ENCODE results near the gene TMEM181. TPM values are rescaled to one million over a fixed set of nuclear protein-coding genes. Genes with fewer than 3 reads are reported as not detected.

Gene TMEM181
- total and polyA plus RNA-seq, 2 donors (not counting 1 experiment from before 2014, with no cell fraction given): 35.6 to 36.0 TPM

DNA sequence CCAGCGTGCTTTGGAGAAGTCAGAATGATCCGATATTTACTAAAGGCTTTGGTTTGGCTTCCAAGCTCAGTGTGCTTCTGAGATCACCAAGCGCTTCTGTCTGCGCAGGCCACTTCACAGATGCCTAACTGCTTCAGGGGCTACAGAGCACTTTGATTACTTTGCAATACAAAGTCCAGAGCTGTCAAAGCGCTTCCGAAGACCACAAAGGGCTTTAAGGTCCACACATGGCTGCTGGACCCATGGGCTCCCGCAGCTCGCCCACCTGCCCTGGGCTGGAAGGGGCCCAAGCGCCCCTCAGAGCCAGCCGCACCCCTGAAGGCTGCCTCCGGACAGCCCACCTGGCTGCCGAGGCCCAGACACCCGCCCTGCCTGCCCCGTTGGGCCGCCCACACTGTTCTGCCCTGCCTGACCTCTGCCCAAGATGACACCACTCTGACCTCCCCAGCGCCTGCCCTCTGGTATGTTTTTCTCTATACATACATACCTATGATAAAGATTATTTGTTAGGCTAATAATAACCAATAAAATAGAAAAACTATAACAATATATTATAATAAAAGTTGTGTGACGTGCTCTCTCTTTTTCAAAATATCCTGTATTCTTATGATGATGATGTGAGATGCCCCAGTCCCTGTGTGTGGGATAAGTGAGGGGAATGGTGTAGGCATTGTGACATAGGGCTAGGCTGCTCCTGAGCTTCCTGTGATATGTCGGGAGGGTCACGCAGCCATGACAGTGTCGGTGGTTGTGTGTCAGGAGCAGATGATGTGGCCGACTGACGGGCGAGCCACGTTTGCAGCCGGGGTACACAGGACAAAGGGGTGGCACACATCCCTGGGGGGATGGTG, 62.0 kb downstream of the TMEM181 start:
- H3K79me2 ChIP-seq (ENCODE audit: control insufficient read depth, insufficient read depth, low read length): no peaks in the 10 kb centered on the region
- H3K4me1 ChIP-seq (ENCODE audit: control insufficient read depth, extremely low read depth, insufficient read depth, low read length): peaks cover 3% of the 10 kb centered on the region
- no peak overlapping the region for H2AFZ ChIP-seq (ENCODE audit: low read length)
- H3K4me2 ChIP-seq (ENCODE audit: extremely low read depth, insufficient read depth, low read length): no peak overlapping the region
- H3K27me3 ChIP-seq (ENCODE audit: control insufficient read depth, insufficient read depth, low read length): no peaks in the 10 kb centered on the region
- H3K36me3 ChIP-seq (ENCODE audit: control insufficient read depth, insufficient read depth, low read length): peaks cover 8% of the 10 kb centered on the region
- H3K9ac ChIP-seq (ENCODE audit: insufficient read depth, low read length): no peak overlapping the region
- TF ChIP-seq CTCF (conservative IDR thresholded peaks at IDR 0.05 in 1 of 2, IDR thresholded peaks at IDR 0.05 in 1 of 2; ENCODE audit: low read depth in 1 of 2, low read length in 2 of 2) (no peak), EZH2 (IDR thresholded peaks at IDR 0.05; ENCODE audit: low read length, missing control alignments) (no peak)
- DNase-seq (ENCODE audit: low read depth in 2 of 2): no peak
- no peaks in the 10 kb centered on the region for H4K20me1 ChIP-seq (ENCODE audit: control insufficient read depth, extremely low read depth, insufficient read depth, low read length)
- no peak overlapping the region for H3K27ac ChIP-seq (ENCODE audit: insufficient read depth, low read length)
- no peaks in the 10 kb centered on the region for H3K9me3 ChIP-seq (ENCODE audit: control insufficient read depth, insufficient read depth, low read depth, low read length)
- no peak overlapping the region for H3K4me3 ChIP-seq (replicated peaks in 1 of 4; ENCODE audit: control extremely low read depth in 1 of 4, insufficient read depth in 1 of 4, low read depth in 3 of 4, low read length in 4 of 4)

DNA sequence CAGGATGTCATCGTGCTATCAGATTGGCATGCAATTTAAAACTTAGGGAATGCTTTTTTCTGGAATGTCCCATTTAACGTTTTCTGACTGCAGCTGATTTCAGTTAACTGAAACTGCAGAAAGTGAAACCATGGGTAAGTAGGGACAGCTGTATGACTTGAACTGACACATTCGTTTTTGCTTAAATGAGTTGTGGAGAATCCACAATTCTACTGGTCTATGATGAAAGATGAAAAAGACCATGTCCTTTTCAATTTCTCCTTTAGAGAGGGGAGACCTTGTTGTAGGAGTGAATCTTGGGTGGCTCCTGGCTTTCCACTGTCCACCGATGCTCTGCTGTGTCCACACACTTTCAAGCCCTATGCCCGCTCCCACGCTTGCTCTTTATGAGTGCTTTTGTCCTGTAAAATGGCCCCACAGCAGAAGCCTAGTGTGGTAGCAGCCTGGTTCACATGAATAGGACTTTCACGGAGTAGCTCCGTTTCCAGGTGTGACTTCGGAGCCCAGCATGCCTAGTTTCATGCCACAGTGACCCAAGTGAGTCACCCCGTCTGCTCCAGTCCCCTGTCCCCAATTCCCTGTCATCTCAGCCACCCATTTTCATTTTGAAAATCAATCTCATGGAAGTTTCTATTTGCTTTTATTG, 62.8 kb downstream of the TMEM181 start:
- DNase-seq (ENCODE audit: low read depth in 2 of 2): no peak
- no peaks in the 10 kb centered on the region for H3K27me3 ChIP-seq (ENCODE audit: control insufficient read depth, insufficient read depth, low read length)
- no peaks in the 10 kb centered on the region for H3K9me3 ChIP-seq (ENCODE audit: control insufficient read depth, insufficient read depth, low read depth, low read length)
- H3K9ac ChIP-seq (ENCODE audit: insufficient read depth, low read length): no peak overlapping the region
- peak overlapping the region; percentile 66 for H3K4me2 ChIP-seq (ENCODE audit: extremely low read depth, insufficient read depth, low read length)
- H2AFZ ChIP-seq (ENCODE audit: low read length): no peak overlapping the region
- peaks cover 3% of the 10 kb centered on the region for H3K4me1 ChIP-seq (ENCODE audit: control insufficient read depth, extremely low read depth, insufficient read depth, low read length)
- no peak for TF ChIP-seq CTCF (conservative IDR thresholded peaks at IDR 0.05 in 1 of 2, IDR thresholded peaks at IDR 0.05 in 1 of 2; ENCODE audit: low read depth in 1 of 2, low read length in 2 of 2)
- no peak for TF ChIP-seq EZH2 (IDR thresholded peaks at IDR 0.05; ENCODE audit: low read length, missing control alignments)
- peak overlapping the region; percentile 48 for H3K27ac ChIP-seq (ENCODE audit: insufficient read depth, low read length)
- no peaks in the 10 kb centered on the region for H3K79me2 ChIP-seq (ENCODE audit: control insufficient read depth, insufficient read depth, low read length)
- H3K4me3 ChIP-seq (replicated peaks in 1 of 4; ENCODE audit: control extremely low read depth in 1 of 4, insufficient read depth in 1 of 4, low read depth in 3 of 4, low read length in 4 of 4): no peak overlapping the region
- H3K36me3 ChIP-seq (ENCODE audit: control insufficient read depth, insufficient read depth, low read length): peaks cover 8% of the 10 kb centered on the region
- no peaks in the 10 kb centered on the region for H4K20me1 ChIP-seq (ENCODE audit: control insufficient read depth, extremely low read depth, insufficient read depth, low read length)

All from fibroblast of lung (primary cell).